Measurements from ENCODE around the gene ERC1.

- TF ChIP-seq CTCF (IDR thresholded peaks at IDR 0.05) (no peak), EP300 (IDR thresholded peaks at IDR 0.05) (no peak), POLR2A (IDR thresholded peaks at IDR 0.05) (no peak)
Measured at GRCh38 chr12:1329784-1330476, 338.9 kb downstream of the ERC1 start.

Data from suprapubic skin (tissue), 3 donors.